ENCODE data around the gene CEACAM5. TPM values are rescaled to one million over a fixed set of nuclear protein-coding genes. Genes with fewer than 3 reads are reported as not detected.
"Not testable (repeated sequence)": the region's sequence is repeated elsewhere in the genome, so short reads cannot be mapped to it uniquely, and the experiment has no call there.

CEACAM5 gene
- total RNA-seq, 1 donor from 2014 or later, result not detected

- H3K4me3 Mint-ChIP-seq, result no peak overlapping the region
- H3K27me3 Mint-ChIP-seq, result peaks cover 35% of the 10 kb centered on the region
- H3K4me1 Mint-ChIP-seq, result peaks cover 17% of the 10 kb centered on the region
- H3K36me3 Mint-ChIP-seq (ENCODE audit: low read depth), result no peaks in the 10 kb centered on the region
- H3K9me3 Mint-ChIP-seq, result no peaks in the 10 kb centered on the region
- no peak overlapping the region for H3K27ac Mint-ChIP-seq
- POLR2A ChIA-PET, result no interaction called here
- intact Hi-C loops (cut with micrococcal nuclease), result loop anchor here (5.0 kb wide), 1 partner anchor 106 kb away; no protein-coding TSS in a partner anchor
- no peak for TF ChIP-seq CTCF (IDR thresholded peaks at IDR 0.05)
- DNase-seq (no peak), ATAC-seq (ENCODE audit: low read depth) (no peak)
- CTCF ChIA-PET, result no interaction called here
Measured at GRCh38 chr19:41748012-41748411, 39.6 kb downstream of the CEACAM5 start.

GRCh38 chr19:41750248-41751134, 42.1 kb downstream of the CEACAM5 start:
- intact Hi-C loops (cut with micrococcal nuclease); H3K9me3 Mint-ChIP-seq; DNase-seq; ATAC-seq (ENCODE audit: low read depth); H3K27ac Mint-ChIP-seq; H3K4me3 Mint-ChIP-seq; H3K36me3 Mint-ChIP-seq (ENCODE audit: low read depth); POLR2A ChIA-PET; H3K4me1 Mint-ChIP-seq: not testable (repeated sequence)
- peaks cover 30% of the 10 kb centered on the region for H3K27me3 Mint-ChIP-seq
- CTCF ChIA-PET, result interaction anchor here (3.7 to 4.0 kb wide), 2 partner anchors 34 to 45 kb away, joined by 21 to 61 read pairs; no protein-coding TSS in a partner anchor

GRCh38 chr19:41753159-41753558, 44.7 kb downstream of the CEACAM5 start:
- CTCF ChIA-PET, result interaction anchor here (0.6 to 4.0 kb wide), 23 partner anchors 11 to 737 kb away, joined by 3 to 61 read pairs (median 4); no protein-coding TSS in a partner anchor
- Mint-ChIP-seq H3K4me3 (no peak overlapping the region), H3K27ac (no peak overlapping the region), H3K27me3 (peaks cover 18% of the 10 kb centered on the region), H3K9me3 (no peaks in the 10 kb centered on the region), H3K36me3 (ENCODE audit: low read depth) (no peaks in the 10 kb centered on the region), H3K4me1 (peaks cover 2% of the 10 kb centered on the region)
- DNase-seq (peak; percentile 67), ATAC-seq (ENCODE audit: low read depth) (peak; percentile 49)
- TF ChIP-seq CTCF (IDR thresholded peaks at IDR 0.05), result peak; percentile 16
- intact Hi-C loops (cut with micrococcal nuclease), result loop anchor here (1.0 kb wide), 2 partner anchors 32 to 68 kb away; no protein-coding TSS in a partner anchor
- POLR2A ChIA-PET, result interaction anchor here (0.6 to 0.8 kb wide), 3 partner anchors 68 to 330 kb away, joined by 3 to 4 read pairs (median 4); no protein-coding TSS in a partner anchor

GRCh38 chr19:41753936-41754529, 45.6 kb downstream of the CEACAM5 start:
- H3K36me3 Mint-ChIP-seq (ENCODE audit: low read depth), result no peaks in the 10 kb centered on the region
- H3K4me3 Mint-ChIP-seq, result no peak overlapping the region
- TF ChIP-seq CTCF (IDR thresholded peaks at IDR 0.05), result peak; percentile 5
- POLR2A ChIA-PET, result interaction anchor here (0.8 kb wide), 1 partner anchor 67 kb away, joined by 3 read pairs; no protein-coding TSS in a partner anchor
- intact Hi-C loops (cut with micrococcal nuclease), result loop anchor here (1.0 kb wide), 2 partner anchors 31 to 67 kb away; no protein-coding TSS in a partner anchor
- H3K27ac Mint-ChIP-seq, result no peak overlapping the region
- CTCF ChIA-PET, result interaction anchor here (0.8 to 4.0 kb wide), 15 partner anchors 10 to 112 kb away, joined by 3 to 61 read pairs (median 6); no protein-coding TSS in a partner anchor
- DNase-seq (peak; percentile 35), ATAC-seq (ENCODE audit: low read depth) (peak; percentile 90)
- no peaks in the 10 kb centered on the region for H3K9me3 Mint-ChIP-seq
- H3K27me3 Mint-ChIP-seq, result peaks cover 13% of the 10 kb centered on the region
- peaks cover 2% of the 10 kb centered on the region for H3K4me1 Mint-ChIP-seq

GRCh38 chr19:41755328-41755913, 47.0 kb downstream of the CEACAM5 start, which contains the start of gene CEACAM6:
Gene CEACAM6, plus strand, starts transcription at chr19:41755530. Its CDS starts 109 bp downstream, at chr19:41755639.
- Mint-ChIP-seq H3K4me3 (no peak within 1 kb of the TSS), H3K27me3 (peaks cover 20% of the 10 kb centered on the region), H3K36me3 (ENCODE audit: low read depth) (no peaks in the 10 kb centered on the region), H3K4me1 (peaks cover 2% of the 10 kb centered on the region), H3K27ac (no peak within 1 kb of the TSS), H3K9me3 (no peaks in the 10 kb centered on the region)
- no peak for ATAC-seq (ENCODE audit: low read depth)
- DNase-seq, result no peak
- intact Hi-C loops (cut with micrococcal nuclease), result no loop called here
- no peak for TF ChIP-seq CTCF (IDR thresholded peaks at IDR 0.05)
- POLR2A ChIA-PET, result no interaction called here
- CTCF ChIA-PET, result interaction anchor here (1.3 to 3.2 kb wide), 3 partner anchors 29 to 114 kb away, joined by 5 to 32 read pairs (median 6); no protein-coding TSS in a partner anchor
